ENCODE measurements around the gene KDF1.

Gene KDF1

GRCh38 chr1:26932531-26932930, 27.7 kb downstream of the KDF1 start:
- peaks cover 11% of the 10 kb centered on the region for H4K20me1 ChIP-seq (ENCODE audit: insufficient read depth, low read length, poor library complexity, severe bottlenecking)
- H3K9ac ChIP-seq (ENCODE audit: low read depth, low read length, poor library complexity, severe bottlenecking): no peak overlapping the region
- H3K4me1 ChIP-seq (ENCODE audit: insufficient read depth, low read length, poor library complexity, severe bottlenecking): no peaks in the 10 kb centered on the region
- H3K79me2 ChIP-seq (ENCODE audit: insufficient read depth, low read length): peaks cover 35% of the 10 kb centered on the region
- peaks cover 47% of the 10 kb centered on the region; the same call in 1 of the 2 replicates for H3K36me3 ChIP-seq (ENCODE audit: insufficient read depth, low read length)
- no peak overlapping the region for H3K4me2 ChIP-seq (ENCODE audit: low read depth, low read length, poor library complexity, severe bottlenecking)
- no peaks in the 10 kb centered on the region for H3F3A ChIP-seq (ENCODE audit: low read depth)
- H2AFZ ChIP-seq (ENCODE audit: low read length): no peak overlapping the region
- TF ChIP-seq EZH2phosphoT487 (IDR thresholded peaks at IDR 0.05; ENCODE audit: borderline replicate concordance) (no peak), CTCF (conservative IDR thresholded peaks at IDR 0.05; ENCODE audit: low read length) (no peak)
- no peaks in the 10 kb centered on the region for H3K27me3 ChIP-seq (ENCODE audit: insufficient read depth, low read length, poor library complexity, severe bottlenecking)
- H3K4me3 ChIP-seq (ENCODE audit: low read length, poor library complexity, severe bottlenecking): no peak overlapping the region
- H3K9me2 ChIP-seq (replicated peaks; ENCODE audit: low read depth, low read length): no peaks in the 10 kb centered on the region
- no peaks in the 10 kb centered on the region for H3K9me3 ChIP-seq (ENCODE audit: insufficient read depth, low read depth, low read length)

GRCh38 chr1:26923711-26924110, 36.6 kb downstream of the KDF1 start:
- Histone ChIP-seq H3K27me3 (ENCODE audit: insufficient read depth, low read length, poor library complexity, severe bottlenecking) (no peaks in the 10 kb centered on the region), H4K20me1 (ENCODE audit: insufficient read depth, low read length, poor library complexity, severe bottlenecking) (peaks cover 35% of the 10 kb centered on the region), H3K9me3 (ENCODE audit: insufficient read depth, low read depth, low read length) (no peaks in the 10 kb centered on the region), H3K4me2 (ENCODE audit: low read depth, low read length, poor library complexity, severe bottlenecking) (peak overlapping the region; percentile 99), H3F3A (ENCODE audit: low read depth) (no peaks in the 10 kb centered on the region), H3K9me2 (replicated peaks; ENCODE audit: low read depth, low read length) (no peaks in the 10 kb centered on the region), H3K9ac (ENCODE audit: low read depth, low read length, poor library complexity, severe bottlenecking) (peak overlapping the region; percentile 92), H3K4me1 (ENCODE audit: insufficient read depth, low read length, poor library complexity, severe bottlenecking) (peaks cover 40% of the 10 kb centered on the region), H3K79me2 (ENCODE audit: insufficient read depth, low read length) (peaks cover 56% of the 10 kb centered on the region), H3K4me3 (ENCODE audit: low read length, poor library complexity, severe bottlenecking) (peak overlapping the region; percentile 92), H2AFZ (ENCODE audit: low read length) (no peak overlapping the region), H3K36me3 (ENCODE audit: insufficient read depth, low read length) (peaks cover 27% of the 10 kb centered on the region; the same call in 1 of the 2 replicates)
- TF ChIP-seq CTCF (conservative IDR thresholded peaks at IDR 0.05; ENCODE audit: low read length) (no peak), EZH2phosphoT487 (IDR thresholded peaks at IDR 0.05; ENCODE audit: borderline replicate concordance) (no peak)

- Histone ChIP-seq H3K4me2 (ENCODE audit: low read depth, low read length, poor library complexity, severe bottlenecking) (peak overlapping the region; percentile 99), H3K4me3 (ENCODE audit: low read length, poor library complexity, severe bottlenecking) (peak overlapping the region; percentile 92), H3K9ac (ENCODE audit: low read depth, low read length, poor library complexity, severe bottlenecking) (peak overlapping the region; percentile 92), H3K27me3 (ENCODE audit: insufficient read depth, low read length, poor library complexity, severe bottlenecking) (no peaks in the 10 kb centered on the region), H3K9me3 (ENCODE audit: insufficient read depth, low read depth, low read length) (no peaks in the 10 kb centered on the region), H3K4me1 (ENCODE audit: insufficient read depth, low read length, poor library complexity, severe bottlenecking) (peaks cover 40% of the 10 kb centered on the region), H2AFZ (ENCODE audit: low read length) (no peak overlapping the region), H3K9me2 (replicated peaks; ENCODE audit: low read depth, low read length) (no peaks in the 10 kb centered on the region), H3K36me3 (ENCODE audit: insufficient read depth, low read length) (peaks cover 19% of the 10 kb centered on the region; the same call in 1 of the 2 replicates), H3K79me2 (ENCODE audit: insufficient read depth, low read length) (peaks cover 48% of the 10 kb centered on the region), H4K20me1 (ENCODE audit: insufficient read depth, low read length, poor library complexity, severe bottlenecking) (peaks cover 31% of the 10 kb centered on the region), H3F3A (ENCODE audit: low read depth) (no peaks in the 10 kb centered on the region)
- TF ChIP-seq CTCF (conservative IDR thresholded peaks at IDR 0.05; ENCODE audit: low read length) (no peak), EZH2phosphoT487 (IDR thresholded peaks at IDR 0.05; ENCODE audit: borderline replicate concordance) (no peak)
These were observed 37.4 kb downstream of the KDF1 start for GRCh38 chr1:26922901-26923300.

All from Loucy (cell line).